SH-SY5Y (cell line): ENCODE measurements around the gene MAB21L4.

Source experiments
- GATA2 ChIP-seq: IDR thresholded peaks from 2 replicates; pipeline ENCODE4 v1.6.1; 2011; ENCODE audit warnings: mild to moderate bottlenecking, low read depth, low read length
- GATA3 ChIP-seq: IDR thresholded peaks from 2 replicates; pipeline ENCODE4 v1.6.1; 2011; ENCODE audit warnings: low read depth, mild to moderate bottlenecking, low read length, moderate library complexity

DNA sequence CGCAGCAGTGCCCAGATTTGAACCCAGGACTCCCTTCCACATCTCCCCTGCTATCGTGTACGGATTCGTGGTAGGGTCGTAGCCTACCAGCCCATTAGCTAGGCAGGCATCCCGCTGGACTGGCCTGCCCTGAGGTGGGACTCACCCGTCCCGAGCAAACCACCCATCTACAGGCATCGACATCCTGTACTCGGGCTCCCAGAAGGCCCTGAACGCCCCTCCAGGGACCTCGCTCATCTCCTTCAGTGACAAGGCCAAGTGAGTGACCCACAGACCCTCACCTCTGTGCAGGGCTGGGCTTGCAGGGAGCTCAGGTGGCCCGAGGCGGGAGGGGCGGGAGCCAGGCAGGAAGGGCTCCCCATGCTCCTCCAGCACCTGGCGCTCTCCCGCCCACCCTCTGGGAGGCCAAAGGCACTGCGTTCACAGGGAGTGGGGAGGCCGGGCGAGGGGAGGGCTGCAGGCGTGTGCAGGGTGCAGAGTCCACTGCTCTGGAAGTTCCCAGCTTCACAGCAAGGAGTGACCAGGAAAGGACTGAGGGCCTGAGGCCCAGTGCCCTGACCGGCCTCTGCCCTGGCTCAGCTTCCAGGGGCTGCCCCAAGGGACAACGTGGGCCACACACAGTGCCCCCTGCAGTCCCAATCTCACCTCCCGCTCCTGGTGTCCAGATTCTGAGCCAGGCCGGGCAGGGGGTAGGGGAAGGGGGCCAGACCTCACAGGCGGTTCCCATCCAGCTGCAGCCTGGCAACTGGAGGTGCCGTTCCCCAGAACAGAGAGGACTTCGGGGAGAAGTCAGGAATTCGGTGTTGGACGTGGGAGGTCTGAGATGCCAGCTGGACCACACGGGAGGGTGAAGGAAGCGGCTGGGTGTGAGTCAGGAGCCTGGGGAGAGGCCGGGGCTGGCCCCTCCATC, 21.9 kb downstream of the MAB21L4 start:
- TF ChIP-seq GATA3, result no peak
- no peak for TF ChIP-seq GATA2
